Right atrium auricular region (tissue), 2 donors: ENCODE measurements around the gene FGR. TPM values are rescaled to one million over a fixed set of nuclear protein-coding genes. Genes with fewer than 3 reads are reported as not detected.

Source experiments
- DNase-seq: peaks from one replicate; pipeline ENCODE4 v3.0.0-alpha.2; 2019; ENCODE audit warnings: low spot score
- H3K27ac ChIP-seq, 2 donors: fragments of 200-600 bp; sonication (generic); 1 replicate in 1 of 2; 2 replicates in 1 of 2; pipeline ENCODE4 v1.5.1; 2016 to 2019
- H3K27me3 ChIP-seq, 2 donors: fragments of 200-600 bp; sonication (generic); one replicate each; pipeline versions ENCODE4 v1.5.1 to v1.6.0; 2017 to 2019
- H3K36me3 ChIP-seq: fragments of 200-600 bp; sonication (generic); one replicate; pipeline ENCODE4 v1.5.1; 2016
- H3K4me1 ChIP-seq, 2 donors: fragments of 200-600 bp; sonication (generic); one replicate each; pipeline versions ENCODE4 v1.5.1 to v1.6.0; 2017 to 2019
- H3K4me3 ChIP-seq, 2 donors: fragments of 200-600 bp; sonication (generic); 1 replicate in 1 of 2; 2 replicates in 1 of 2; pipeline ENCODE4 v1.5.1; 2017 to 2019; ENCODE audit warnings: mild to moderate bottlenecking in 1 of 2, moderate library complexity in 1 of 2
- H3K9me3 ChIP-seq, 2 donors: fragments of 200-600 bp; sonication (generic); one replicate each; pipeline ENCODE4 v1.5.1; 2019
- CTCF ChIP-seq, 2 donors: fragments of 200-600 bp; sonication (generic); IDR thresholded peaks; one replicate each; pipeline ENCODE4 v1.5.1; 2019; ENCODE audit warnings: antibody characterized with exemption in 2 of 2
- total RNA-seq, 2 donors: library from RNA; depleted of rRNA; stranded (reverse); fragments of >200 nt; gene quantifications; one replicate each; pipeline ENCODE4 v1.1.0, GENCODE V29; 2016

FGR gene
- total RNA-seq, 2 donors from 2014 or later, result 5.7 to 19.8 TPM

DNA sequence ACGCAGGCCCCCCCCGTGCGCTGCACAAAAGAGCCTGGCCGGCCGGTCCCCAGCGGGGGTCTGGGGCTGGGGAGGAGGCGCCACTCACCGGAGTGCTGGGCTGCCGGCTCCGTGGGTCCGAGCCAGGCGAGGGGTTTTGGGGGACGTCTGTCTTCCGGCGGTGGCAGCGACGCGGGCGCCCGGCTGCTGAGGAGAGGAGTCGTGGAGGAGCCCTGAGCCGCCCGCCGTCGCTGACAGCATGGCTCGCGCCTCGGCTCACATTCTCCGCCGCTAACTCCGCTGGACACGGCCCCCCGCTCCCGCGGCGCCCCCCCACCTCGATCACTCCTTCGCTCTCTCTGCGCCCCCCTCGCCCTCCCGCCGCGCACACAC is 31.7 kb downstream of the FGR start:
- Histone ChIP-seq H3K4me3 (peak overlapping the region; percentile 89 to 92), H3K36me3 (no peaks in the 10 kb centered on the region), H3K27me3 (no peaks in the 10 kb centered on the region), H3K27ac (peak overlapping the region; percentile 97 to 98), H3K4me1 (peaks cover 0 to 66% of the 10 kb centered on the region in 2 donors), H3K9me3 (no peaks in the 10 kb centered on the region)
- TF ChIP-seq CTCF (IDR thresholded peaks at IDR 0.05), result no peak
- DNase-seq, result no peak

- Histone ChIP-seq H3K27ac (peak overlapping the region; percentile 97 to 98), H3K4me3 (peak overlapping the region; percentile 89 to 92), H3K4me1 (peaks cover 0 to 72% of the 10 kb centered on the region in 2 donors), H3K27me3 (no peaks in the 10 kb centered on the region), H3K9me3 (no peaks in the 10 kb centered on the region), H3K36me3 (no peaks in the 10 kb centered on the region)
- DNase-seq, result peak; percentile 70
- TF ChIP-seq CTCF (IDR thresholded peaks at IDR 0.05), result no peak
Measured at GRCh38 chr1:27602462-27603308, 32.3 kb downstream of the FGR start.

- DNase-seq, result no peak
Measured at GRCh38 chr1:27601771-27602461, 33.1 kb downstream of the FGR start.

GRCh38 chr1:27601321-27601770 is 33.6 kb downstream of the FGR start:
- H3K4me3 ChIP-seq, result peak overlapping the region; percentile 89 to 92
- no peaks in the 10 kb centered on the region for H3K36me3 ChIP-seq
- peak overlapping the region; percentile 97 to 98 for H3K27ac ChIP-seq
- H3K27me3 ChIP-seq, result no peaks in the 10 kb centered on the region
- no peaks in the 10 kb centered on the region for H3K9me3 ChIP-seq
- peaks cover 0 to 79% of the 10 kb centered on the region in 2 donors for H3K4me1 ChIP-seq
- no peak for DNase-seq
- TF ChIP-seq CTCF (IDR thresholded peaks at IDR 0.05), result no peak

More at GRCh38 chr1:27601771-27602461, 33.1 kb downstream of the FGR start:
- H3K9me3 ChIP-seq, result no peaks in the 10 kb centered on the region
- peak overlapping the region; percentile 97 to 98 for H3K27ac ChIP-seq
- no peaks in the 10 kb centered on the region for H3K36me3 ChIP-seq
- no peaks in the 10 kb centered on the region for H3K27me3 ChIP-seq
- peaks cover 0 to 79% of the 10 kb centered on the region in 2 donors for H3K4me1 ChIP-seq
- peak overlapping the region; percentile 89 to 92 for H3K4me3 ChIP-seq
- no peak for TF ChIP-seq CTCF (IDR thresholded peaks at IDR 0.05)

GRCh38 chr1:27600498-27601175 is 34.3 kb downstream of the FGR start:
- Histone ChIP-seq H3K27me3 (no peaks in the 10 kb centered on the region), H3K9me3 (no peaks in the 10 kb centered on the region), H3K27ac (peak overlapping the region; percentile 97 to 98), H3K36me3 (no peaks in the 10 kb centered on the region), H3K4me1 (peaks cover 0 to 79% of the 10 kb centered on the region in 2 donors), H3K4me3 (no peak overlapping the region)
- TF ChIP-seq CTCF (IDR thresholded peaks at IDR 0.05), result no peak
- DNase-seq, result no peak
